IPS-20b (cell line): ENCODE measurements around the gene KCNK4.

ENCODE experiments used
- H3K27ac ChIP-seq: one replicate; pipeline ENCODE4 v1.5.1; 2013; ENCODE audit warnings: low read length
- H3K27me3 ChIP-seq: 2 replicates; pipeline ENCODE4 v1.6.1; 2013; ENCODE audit warnings: mild to moderate bottlenecking, low read length, inconsistent platforms; ENCODE audit not compliant: insufficient read depth
- H3K36me3 ChIP-seq: 2 replicates; pipeline ENCODE4 v1.6.1; 2013; ENCODE audit warnings: low read depth, mild to moderate bottlenecking, inconsistent platforms, low read length, moderate library complexity; ENCODE audit not compliant: insufficient read depth
- H3K4me1 ChIP-seq: 2 replicates; pipeline ENCODE4 v1.6.1; 2013; ENCODE audit warnings: mild to moderate bottlenecking, control low read depth, inconsistent platforms, low read length, moderate library complexity; ENCODE audit not compliant: insufficient read depth
- H3K4me3 ChIP-seq: 2 replicates; pipeline ENCODE4 v1.5.1; 2013; ENCODE audit warnings: mild to moderate bottlenecking, low read length, inconsistent platforms
- H3K9ac ChIP-seq: 2 replicates; pipeline ENCODE4 v1.6.1; 2013; ENCODE audit warnings: low read depth, mild to moderate bottlenecking, inconsistent platforms, low read length, moderate library complexity
- H3K9me3 ChIP-seq: 2 replicates; pipeline ENCODE4 v1.6.1; 2013; ENCODE audit warnings: mild to moderate bottlenecking, low read depth, low read length, inconsistent platforms; ENCODE audit not compliant: insufficient read depth

KCNK4 gene

GRCh38 chr11:64288353-64288750 lies 2.8 kb upstream of the KCNK4 start:
- no peak overlapping the region for H3K4me3 ChIP-seq
- H3K4me1 ChIP-seq: no peaks in the 10 kb centered on the region
- no peaks in the 10 kb centered on the region for H3K9me3 ChIP-seq
- H3K27ac ChIP-seq: no peak overlapping the region
- no peak overlapping the region for H3K9ac ChIP-seq
- no peaks in the 10 kb centered on the region for H3K36me3 ChIP-seq
- H3K27me3 ChIP-seq: peaks cover 56% of the 10 kb centered on the region

- H3K27ac ChIP-seq: no peak overlapping the region
- H3K27me3 ChIP-seq: peaks cover 63% of the 10 kb centered on the region
These were observed 2.0 kb upstream of the KCNK4 start for GRCh38 chr11:64289002-64289564.

GRCh38 chr11:64290352-64291261 lies 495 bp upstream of the KCNK4 start:
- Histone ChIP-seq H3K4me3 (peak overlapping the region; percentile 51; the same call in 1 of the 2 replicates), H3K36me3 (no peaks in the 10 kb centered on the region), H3K4me1 (no peaks in the 10 kb centered on the region), H3K9ac (no peak overlapping the region), H3K27ac (no peak overlapping the region), H3K9me3 (no peaks in the 10 kb centered on the region), H3K27me3 (peaks cover 79% of the 10 kb centered on the region)

More at GRCh38 chr11:64289002-64289564, 2.0 kb upstream of the KCNK4 start:
- Histone ChIP-seq H3K4me3 (no peak overlapping the region), H3K4me1 (no peaks in the 10 kb centered on the region), H3K36me3 (no peaks in the 10 kb centered on the region), H3K9ac (no peak overlapping the region), H3K9me3 (no peaks in the 10 kb centered on the region)

DNA sequence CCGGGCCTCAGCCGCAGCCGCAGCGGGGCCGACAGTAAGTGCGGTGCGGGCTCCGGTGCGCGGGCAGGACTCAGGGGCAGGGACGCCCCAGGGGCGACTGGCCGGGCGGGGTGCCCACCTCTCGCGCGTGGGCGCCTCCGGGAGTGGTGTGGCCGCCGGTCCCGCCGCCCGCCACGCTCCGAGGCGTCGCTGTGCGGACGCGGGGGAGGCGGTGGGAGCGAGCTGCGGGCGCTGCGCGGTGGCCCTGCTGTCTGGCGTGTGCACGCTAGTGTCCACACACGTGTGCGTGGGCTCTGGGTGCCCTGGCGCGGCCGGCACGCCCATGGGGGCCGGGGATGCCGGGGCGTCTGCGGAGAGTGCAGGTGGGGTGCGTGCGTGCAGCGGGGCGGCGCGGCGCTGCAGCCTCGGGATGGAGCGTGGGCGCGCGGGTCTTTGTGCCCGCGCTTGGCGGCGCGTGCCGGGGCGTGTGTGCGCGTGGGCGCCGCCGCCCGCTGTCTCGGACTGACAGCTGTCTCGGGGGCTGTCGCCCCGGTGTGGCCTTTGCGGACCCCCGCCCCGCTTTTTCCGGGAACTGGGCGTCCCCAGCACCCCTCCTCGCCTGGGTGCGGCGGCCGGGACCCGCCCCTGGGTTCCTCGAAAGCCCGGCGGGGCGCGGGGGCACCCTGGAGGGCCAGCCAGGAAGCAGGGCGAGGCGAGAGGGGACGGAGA lies 804 bp downstream of the KCNK4 start:
- no peaks in the 10 kb centered on the region for H3K36me3 ChIP-seq
- no peak overlapping the region for H3K9ac ChIP-seq
- H3K27me3 ChIP-seq: peaks cover 88% of the 10 kb centered on the region
- no peaks in the 10 kb centered on the region for H3K4me1 ChIP-seq
- H3K27ac ChIP-seq: no peak overlapping the region
- H3K4me3 ChIP-seq: peak overlapping the region; percentile 51; the same call in 1 of the 2 replicates
- no peaks in the 10 kb centered on the region for H3K9me3 ChIP-seq

DNA sequence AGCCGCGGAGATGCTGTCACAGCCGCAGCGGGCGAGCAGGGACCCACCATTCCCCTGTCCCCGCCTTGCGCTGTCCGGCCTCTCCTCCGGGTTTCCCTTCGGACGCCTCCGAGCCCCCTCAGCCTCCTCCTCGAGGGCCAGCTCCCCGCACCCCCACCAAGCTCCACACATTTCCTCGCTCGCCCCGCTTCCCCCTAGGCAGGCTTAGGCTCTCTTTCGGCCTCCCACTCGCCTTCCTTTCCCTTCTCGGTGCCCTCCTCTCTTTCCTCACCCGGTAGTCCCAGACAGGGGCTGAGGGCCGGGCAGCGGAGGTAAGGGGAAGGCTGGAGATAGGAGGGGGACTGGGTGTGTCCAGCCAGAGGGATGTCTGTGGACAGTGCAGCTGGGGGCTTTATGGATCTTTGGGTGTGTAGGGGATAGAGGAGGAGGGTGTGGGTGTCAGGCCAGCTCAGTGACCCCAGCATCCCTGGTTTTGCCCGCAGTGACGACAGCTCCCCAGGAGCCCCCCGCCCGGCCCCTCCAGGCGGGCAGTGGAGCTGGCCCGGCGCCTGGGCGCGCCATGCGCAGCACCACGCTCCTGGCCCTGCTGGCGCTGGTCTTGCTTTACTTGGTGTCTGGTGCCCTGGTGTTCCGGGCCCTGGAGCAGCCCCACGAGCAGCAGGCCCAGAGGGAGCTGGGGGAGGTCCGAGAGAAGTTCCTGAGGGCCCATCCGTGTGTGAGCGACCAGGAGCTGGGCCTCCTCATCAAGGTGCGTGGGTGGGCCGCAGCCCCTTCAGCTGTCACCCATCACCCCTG lies 1.6 kb downstream of the KCNK4 start:
- no peaks in the 10 kb centered on the region for H3K4me1 ChIP-seq
- no peak overlapping the region for H3K9ac ChIP-seq
- no peaks in the 10 kb centered on the region for H3K36me3 ChIP-seq
- no peaks in the 10 kb centered on the region for H3K9me3 ChIP-seq
- no peak overlapping the region for H3K27ac ChIP-seq
- peaks cover 90% of the 10 kb centered on the region for H3K27me3 ChIP-seq
- no peak overlapping the region for H3K4me3 ChIP-seq

GRCh38 chr11:64294774-64295173 lies 3.7 kb downstream of the KCNK4 start:
- Histone ChIP-seq H3K9ac (no peak overlapping the region), H3K36me3 (no peaks in the 10 kb centered on the region), H3K9me3 (no peaks in the 10 kb centered on the region), H3K4me3 (no peak overlapping the region), H3K27me3 (peaks cover 100% of the 10 kb centered on the region), H3K27ac (no peak overlapping the region), H3K4me1 (no peaks in the 10 kb centered on the region)

- Histone ChIP-seq H3K36me3 (no peaks in the 10 kb centered on the region), H3K27ac (no peak overlapping the region), H3K4me1 (no peaks in the 10 kb centered on the region; the same call in 1 of the 2 replicates), H3K27me3 (peaks cover 100% of the 10 kb centered on the region), H3K9me3 (no peaks in the 10 kb centered on the region), H3K4me3 (no peak overlapping the region), H3K9ac (no peak overlapping the region)
These were observed 4.7 kb downstream of the KCNK4 start for GRCh38 chr11:64295760-64296159.

DNA sequence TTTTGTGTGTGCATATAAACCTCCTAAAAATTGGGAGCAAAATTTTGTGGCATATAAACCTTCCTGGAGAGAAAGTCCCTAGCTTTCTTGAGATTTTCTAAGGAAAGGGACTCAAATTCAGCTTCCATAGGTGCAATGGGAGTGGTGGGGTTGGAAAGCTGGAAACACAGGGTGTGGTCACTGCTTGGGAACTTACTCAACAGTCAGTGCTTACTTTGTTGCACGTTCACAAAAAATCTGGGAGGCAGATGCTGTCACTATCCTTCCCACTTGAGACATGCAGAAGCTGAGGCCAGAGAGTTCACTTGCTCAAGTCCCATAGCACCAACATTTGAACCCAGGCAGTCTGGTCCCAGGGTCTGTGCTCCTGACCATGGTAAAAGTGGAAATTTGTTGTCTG lies 5.1 kb downstream of the KCNK4 start:
- no peak overlapping the region for H3K4me3 ChIP-seq
- H3K9ac ChIP-seq: no peak overlapping the region
- H3K36me3 ChIP-seq: no peaks in the 10 kb centered on the region
- no peak overlapping the region for H3K27ac ChIP-seq
- H3K9me3 ChIP-seq: no peaks in the 10 kb centered on the region
- H3K27me3 ChIP-seq: peaks cover 100% of the 10 kb centered on the region
- no peaks in the 10 kb centered on the region; the same call in 1 of the 2 replicates for H3K4me1 ChIP-seq

DNA sequence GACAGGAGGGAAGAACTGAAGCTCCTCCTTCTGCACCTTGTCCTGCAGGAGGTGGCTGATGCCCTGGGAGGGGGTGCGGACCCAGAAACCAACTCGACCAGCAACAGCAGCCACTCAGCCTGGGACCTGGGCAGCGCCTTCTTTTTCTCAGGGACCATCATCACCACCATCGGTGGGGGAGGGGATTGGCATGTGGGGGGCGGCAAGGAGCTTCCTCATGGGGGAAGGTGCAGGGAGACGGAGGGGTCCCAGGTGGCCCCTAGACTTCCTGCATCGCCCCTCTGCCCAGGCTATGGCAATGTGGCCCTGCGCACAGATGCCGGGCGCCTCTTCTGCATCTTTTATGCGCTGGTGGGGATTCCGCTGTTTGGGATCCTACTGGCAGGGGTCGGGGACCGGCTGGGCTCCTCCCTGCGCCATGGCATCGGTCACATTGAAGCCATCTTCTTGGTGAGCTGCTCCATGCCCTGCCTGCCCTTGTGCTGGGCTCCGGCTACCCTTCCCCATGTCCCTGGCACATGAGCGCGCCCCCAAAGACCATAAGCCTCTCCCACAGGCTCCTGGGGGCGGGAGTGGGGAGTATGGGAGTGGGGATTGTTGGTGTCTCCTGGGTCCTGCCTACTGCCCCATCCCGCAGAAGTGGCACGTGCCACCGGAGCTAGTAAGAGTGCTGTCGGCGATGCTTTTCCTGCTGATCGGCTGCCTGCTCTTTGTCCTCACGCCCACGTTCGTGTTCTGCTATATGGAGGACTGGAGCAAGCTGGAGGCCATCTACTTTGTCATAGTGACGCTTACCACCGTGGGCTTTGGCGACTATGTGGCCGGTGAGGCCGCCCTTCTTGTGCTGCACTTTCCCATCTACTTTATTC lies 6.0 kb downstream of the KCNK4 start:
- no peaks in the 10 kb centered on the region for H3K9me3 ChIP-seq
- H3K27me3 ChIP-seq: peaks cover 100% of the 10 kb centered on the region
- no peak overlapping the region for H3K9ac ChIP-seq
- H3K27ac ChIP-seq: no peak overlapping the region
- no peaks in the 10 kb centered on the region; the same call in 1 of the 2 replicates for H3K4me1 ChIP-seq
- H3K4me3 ChIP-seq: peak overlapping the region; percentile 26; the same call in 1 of the 2 replicates
- no peaks in the 10 kb centered on the region for H3K36me3 ChIP-seq

- Histone ChIP-seq H3K27ac (no peak overlapping the region), H3K4me3 (no peak overlapping the region), H3K4me1 (no peaks in the 10 kb centered on the region; the same call in 1 of the 2 replicates), H3K9me3 (no peaks in the 10 kb centered on the region), H3K9ac (no peak overlapping the region), H3K36me3 (no peaks in the 10 kb centered on the region), H3K27me3 (peaks cover 93% of the 10 kb centered on the region)
These were observed 6.7 kb downstream of the KCNK4 start for GRCh38 chr11:64297699-64298358.
